Measurements from ENCODE around the gene FBXW12. TPM values are rescaled to one million over a fixed set of nuclear protein-coding genes. Genes with fewer than 3 reads are reported as not detected.
"Not testable (repeated sequence)": the region's sequence is repeated elsewhere in the genome, so short reads cannot be mapped to it uniquely, and the experiment has no call there.

FBXW12 gene
- total RNA-seq, 1 experiment from 2014 or later: not detected

DNA sequence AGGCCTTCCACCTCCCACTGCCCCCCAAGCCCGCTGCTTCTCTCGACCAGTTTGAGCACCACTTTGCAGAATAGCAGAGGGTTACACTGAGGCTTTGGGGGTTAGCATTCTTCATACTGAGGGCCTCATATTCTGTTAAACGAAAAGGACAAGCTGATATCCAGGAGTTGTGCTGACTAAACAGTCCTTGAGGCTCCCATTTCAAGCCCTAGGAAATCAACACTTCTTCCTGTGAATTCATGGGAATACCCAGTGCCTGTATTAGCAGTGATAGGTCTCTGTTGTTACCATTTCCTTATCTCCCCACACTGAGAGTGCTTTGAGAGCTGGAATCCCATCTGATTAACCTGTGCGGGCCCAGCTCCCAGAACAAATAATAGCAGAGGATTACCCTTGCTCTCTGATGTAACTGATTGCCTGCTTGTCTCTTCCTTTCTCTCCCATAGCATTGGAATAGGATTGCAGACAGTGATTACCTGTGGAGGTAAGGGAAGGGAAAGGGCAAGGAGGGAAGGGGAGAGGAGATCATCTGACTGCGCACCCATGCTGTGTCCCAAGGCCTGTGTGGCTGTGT lies 930 bp downstream of the FBXW12 start:
- no peak for DNase-seq (ENCODE audit: low read depth)

GRCh38 chr3:48387634-48388033 lies 15.6 kb downstream of the FBXW12 start:
- DNase-seq (ENCODE audit: low read depth): peak; percentile 38

- no peak for DNase-seq (ENCODE audit: low read depth)
Measured at GRCh38 chr3:48388966-48389365, 16.9 kb downstream of the FBXW12 start.

- no peak for DNase-seq (ENCODE audit: low read depth)
Measured at GRCh38 chr3:48394391-48394790, 22.4 kb downstream of the FBXW12 start.

DNA sequence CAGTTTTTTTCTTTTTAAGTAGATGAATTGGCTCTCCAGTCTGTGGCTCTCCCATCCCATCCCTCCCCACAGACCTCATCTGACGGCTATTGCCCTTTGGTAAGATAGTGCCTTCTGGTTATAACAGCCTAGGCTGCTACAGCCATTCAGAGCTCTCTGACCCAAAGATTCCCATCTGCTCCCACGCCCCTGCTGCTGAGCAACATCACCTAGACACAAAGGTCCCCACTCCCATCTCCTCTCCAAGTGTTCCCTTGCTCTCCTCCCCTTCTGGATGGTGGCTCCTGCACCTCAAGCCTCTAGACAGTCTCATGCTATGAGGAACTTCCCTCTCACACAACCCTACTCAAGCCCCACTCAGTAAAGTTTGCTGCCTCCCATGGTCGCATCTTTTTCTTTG lies 23.7 kb downstream of the FBXW12 start:
- DNase-seq (ENCODE audit: low read depth): no peak

GRCh38 chr3:48397767-48398681 lies 26.0 kb downstream of the FBXW12 start:
- DNase-seq (ENCODE audit: low read depth): no peak

DNA sequence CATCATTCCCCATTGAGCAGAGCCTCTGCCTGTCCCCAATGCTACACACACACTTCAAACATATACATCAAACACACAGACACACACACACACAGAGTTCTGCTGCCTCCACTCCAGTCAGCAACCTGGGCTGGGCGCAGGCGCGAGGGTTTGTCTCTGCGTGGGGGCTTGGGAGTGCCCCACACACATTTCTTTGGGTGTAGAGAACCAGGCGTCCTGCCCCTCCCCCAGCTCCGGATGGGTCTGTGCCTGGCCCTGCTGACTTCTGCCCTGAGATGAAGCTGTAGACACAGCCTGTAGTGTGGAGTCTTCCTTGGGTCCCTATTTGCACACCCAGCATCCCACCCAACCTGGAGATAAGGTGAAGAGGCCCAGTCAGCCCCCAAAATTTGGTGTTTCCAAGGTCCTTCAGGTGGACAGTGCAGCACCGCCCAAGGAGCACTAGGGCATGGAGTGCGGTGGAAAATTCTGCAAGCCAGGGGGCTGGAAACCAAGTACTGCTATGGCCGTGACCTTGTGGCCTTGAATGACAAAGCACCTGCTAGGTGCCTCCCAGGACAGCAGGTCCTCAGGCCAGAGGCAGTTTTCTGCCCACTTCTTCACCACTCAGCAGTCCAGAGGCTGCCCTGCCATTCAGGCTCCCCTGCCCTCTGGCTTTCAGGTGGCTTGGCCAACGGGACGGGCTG lies 26.8 kb downstream of the FBXW12 start:
- no peak for DNase-seq (ENCODE audit: low read depth)

DNA sequence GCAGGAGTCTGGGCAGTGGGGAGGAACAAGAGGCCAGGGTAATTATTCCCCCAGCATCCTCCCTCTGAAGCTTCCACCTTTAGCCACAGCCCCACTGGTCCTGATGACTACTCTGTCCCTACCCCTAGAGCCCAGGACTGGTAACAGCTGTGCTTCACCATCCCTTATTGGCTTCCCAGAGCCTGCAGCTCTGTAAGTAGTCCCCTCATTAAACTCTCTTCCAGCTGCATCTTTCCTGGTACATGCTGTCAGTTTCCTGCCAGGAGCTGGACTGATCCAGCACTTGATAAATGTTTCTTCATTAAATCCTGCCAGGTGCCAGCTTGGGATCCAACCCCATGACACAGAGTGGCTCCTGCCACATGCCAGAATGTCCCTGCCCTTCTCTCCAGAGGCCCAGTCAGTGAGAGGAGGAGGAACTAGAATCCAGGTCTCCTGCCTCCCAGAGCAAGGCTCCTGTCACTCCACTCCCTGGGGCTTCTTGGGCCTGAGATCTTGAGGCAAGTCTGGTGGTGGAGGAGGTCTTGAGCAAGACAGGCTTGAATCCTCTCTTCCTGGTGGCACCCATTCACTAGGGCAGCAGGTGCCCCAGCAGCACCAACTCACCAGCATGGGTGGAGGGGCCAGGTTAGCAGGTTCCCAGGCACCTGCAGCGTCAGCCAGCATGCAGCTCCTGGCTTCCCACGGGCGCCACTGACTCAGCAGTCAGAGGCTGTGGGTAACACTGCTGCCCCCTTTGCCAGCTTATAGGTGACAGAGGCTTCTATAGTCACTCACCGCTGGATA lies 27.6 kb downstream of the FBXW12 start:
- no peak for DNase-seq (ENCODE audit: low read depth)

- DNase-seq (ENCODE audit: low read depth): peak; percentile 70
Measured at GRCh38 chr3:48400824-48401433, 28.9 kb downstream of the FBXW12 start.

DNA sequence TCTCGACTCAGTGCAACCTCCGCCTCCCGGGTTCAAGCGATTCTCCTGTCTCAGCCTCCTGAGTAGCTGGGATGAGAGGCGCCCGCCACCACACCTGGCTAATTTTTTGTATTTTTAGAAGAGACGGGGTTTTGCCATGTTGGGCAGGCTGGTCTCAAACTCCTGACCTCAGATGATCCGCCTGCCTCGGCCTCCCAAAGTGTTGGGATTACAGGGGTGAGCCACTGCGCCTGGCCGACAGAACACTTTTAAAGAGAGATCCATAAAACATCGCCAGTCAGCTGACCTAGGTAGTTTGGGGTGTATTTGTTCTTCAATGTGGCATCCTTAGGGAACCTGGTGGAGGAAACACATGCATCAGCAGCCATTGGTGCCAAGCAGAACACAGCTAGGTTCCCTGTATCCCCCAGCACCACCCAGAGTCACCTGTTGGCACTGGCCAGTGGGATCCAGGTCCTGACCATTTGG lies 29.4 kb downstream of the FBXW12 start:
- not testable (repeated sequence) for DNase-seq (ENCODE audit: low read depth)

- DNase-seq (ENCODE audit: low read depth): peak; percentile 85
Measured at GRCh38 chr3:48402281-48402732, 30.3 kb downstream of the FBXW12 start.

DNA sequence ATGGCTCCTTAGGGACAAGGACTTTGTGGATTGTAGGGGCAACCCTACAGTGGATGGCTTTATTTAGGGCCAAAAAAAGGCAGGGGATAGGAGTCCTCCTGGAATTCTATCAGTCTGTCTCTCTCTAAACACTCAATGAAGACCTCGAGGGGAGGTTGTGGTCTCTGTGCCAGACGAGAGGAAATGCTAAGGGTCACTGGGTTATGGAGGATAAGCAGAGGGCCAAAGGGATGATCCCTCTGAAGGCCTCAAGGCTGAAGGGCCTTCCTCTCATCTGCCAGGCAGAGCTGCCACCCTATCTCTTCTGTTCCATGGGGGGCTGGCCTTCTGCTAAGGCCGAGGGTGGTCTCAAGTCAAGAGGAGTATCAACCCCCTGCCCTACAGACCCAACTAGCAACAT lies 30.9 kb downstream of the FBXW12 start:
- no peak for DNase-seq (ENCODE audit: low read depth)

DNA sequence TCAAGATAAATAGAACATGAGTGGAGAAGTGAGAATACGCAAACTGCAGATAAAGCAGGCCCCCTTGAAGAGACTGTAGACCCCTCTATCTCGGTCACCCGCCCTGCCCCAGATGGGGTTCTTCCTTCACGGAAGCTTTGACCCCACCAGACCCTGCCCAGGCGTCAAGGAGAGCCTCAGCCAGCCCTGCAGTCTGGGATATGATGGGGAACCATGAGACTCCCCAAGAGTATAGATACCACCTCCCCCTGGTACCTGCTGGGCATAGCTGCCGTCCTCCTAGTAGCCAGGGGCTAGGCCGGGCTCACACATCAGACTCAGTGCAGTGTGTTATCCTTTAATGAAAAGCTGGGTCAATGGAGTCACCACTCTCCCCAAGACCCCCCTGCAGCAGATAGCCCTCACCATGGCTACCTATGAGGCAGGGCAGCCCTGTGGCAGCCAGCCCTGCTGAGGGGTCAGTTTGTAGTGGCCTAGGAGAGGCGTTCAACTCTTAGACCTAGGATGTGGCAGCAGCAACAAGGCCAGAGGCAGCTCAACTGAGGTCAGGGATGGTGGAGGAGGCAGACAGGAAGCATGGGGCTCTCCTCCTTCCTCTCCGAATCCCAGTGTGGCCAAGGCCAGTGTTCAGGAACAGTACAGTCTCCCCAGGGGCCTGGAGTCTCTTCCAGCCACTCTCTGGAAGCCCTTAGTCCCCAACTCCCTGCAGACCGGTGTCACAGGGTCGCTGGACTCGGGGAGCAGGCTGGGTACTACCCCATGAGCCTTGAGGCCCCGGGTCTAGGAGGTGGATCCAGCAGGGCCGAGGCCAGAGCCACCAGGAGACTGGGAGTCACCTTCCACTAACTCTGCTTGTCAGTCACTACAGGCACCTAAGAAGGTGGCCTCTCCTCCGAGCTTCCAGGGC lies 31.8 kb downstream of the FBXW12 start:
- DNase-seq (ENCODE audit: low read depth): no peak

DNA sequence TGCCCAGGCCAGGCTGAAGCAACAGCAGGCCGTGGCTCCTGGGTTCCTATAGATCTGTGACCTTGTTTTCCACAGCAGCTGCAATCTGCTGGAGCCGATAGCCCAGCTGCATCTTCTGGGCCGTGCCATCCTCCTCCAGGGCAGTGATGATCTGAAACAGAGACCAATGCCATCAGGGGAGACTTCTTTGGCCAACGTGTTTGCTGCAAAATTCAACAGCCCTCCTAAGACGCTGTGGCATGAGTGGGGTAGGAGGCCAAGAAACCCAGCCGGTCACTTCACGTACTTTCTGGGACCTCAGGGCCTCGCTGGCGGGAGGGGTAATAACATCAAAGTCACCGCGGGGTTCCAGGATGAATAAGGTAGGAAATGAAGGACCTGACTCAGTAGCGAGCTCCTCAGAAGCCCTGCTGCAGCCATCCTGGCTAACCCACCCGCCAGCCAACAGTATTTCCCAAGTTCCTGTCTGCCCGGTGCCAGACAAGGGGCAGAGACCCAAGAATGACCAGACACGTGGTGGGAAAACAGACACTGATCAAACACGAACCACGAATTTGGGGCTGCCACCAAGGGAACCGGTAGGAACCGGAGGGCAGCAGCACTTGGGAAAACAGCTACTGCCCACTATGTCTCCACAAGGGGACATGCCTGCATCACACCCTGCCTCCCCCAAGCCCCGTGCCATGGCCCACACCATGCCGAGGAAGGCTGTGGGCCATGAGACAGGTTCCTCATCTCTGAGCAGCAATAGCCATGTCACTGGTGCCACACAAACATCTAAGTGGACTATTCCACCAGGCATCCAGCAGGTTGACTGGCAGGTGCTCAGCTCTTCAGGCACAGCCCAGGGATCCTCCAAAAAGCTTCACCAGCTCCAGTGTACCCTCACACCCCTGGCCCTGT lies 32.7 kb downstream of the FBXW12 start:
- no peak for DNase-seq (ENCODE audit: low read depth)

- no peak for DNase-seq (ENCODE audit: low read depth)
Measured at GRCh38 chr3:48405343-48405881, 33.4 kb downstream of the FBXW12 start.

- no peak for DNase-seq (ENCODE audit: low read depth)
Measured at GRCh38 chr3:48405971-48406370, 34.0 kb downstream of the FBXW12 start.

GRCh38 chr3:48406443-48407431 lies 34.7 kb downstream of the FBXW12 start:
- DNase-seq (ENCODE audit: low read depth): no peak
